ENCODE results near the gene WFIKKN1.

The WFIKKN1 gene

GRCh38 chr16:642189-643049, 11.6 kb downstream of the WFIKKN1 start:
- Histone ChIP-seq H3K9me2 (replicated peaks; ENCODE audit: control insufficient read depth, low read length) (no peaks in the 10 kb centered on the region), H3K4me2 (ENCODE audit: low read length) (peak overlapping the region; percentile 92), H4K20me1 (ENCODE audit: control insufficient read depth, insufficient read depth, low read depth, low read length) (no peaks in the 10 kb centered on the region), H3K4me3 (ENCODE audit: low read length) (peak overlapping the region; percentile 92), H3K9me3 (ENCODE audit: control insufficient read depth, insufficient read depth, low read length) (no peaks in the 10 kb centered on the region), H3F3A (ENCODE audit: control insufficient read depth, insufficient read depth) (peaks cover 15% of the 10 kb centered on the region), H3K4me1 (ENCODE audit: control insufficient read depth, low read length) (peaks cover 53% of the 10 kb centered on the region), H3K36me3 (ENCODE audit: control insufficient read depth, low read length) (peaks cover 24% of the 10 kb centered on the region), H3K79me2 (ENCODE audit: control insufficient read depth, low read length) (peaks cover 68% of the 10 kb centered on the region), H3K27ac (ENCODE audit: low read depth, low read length) (peak overlapping the region; percentile 52), H3K27me3 (ENCODE audit: control insufficient read depth, low read length) (no peaks in the 10 kb centered on the region)
- no peak for TF ChIP-seq EZH2phosphoT487 (IDR thresholded peaks at IDR 0.05; ENCODE audit: borderline replicate concordance, low read length)
- TF ChIP-seq, protein P1, sequence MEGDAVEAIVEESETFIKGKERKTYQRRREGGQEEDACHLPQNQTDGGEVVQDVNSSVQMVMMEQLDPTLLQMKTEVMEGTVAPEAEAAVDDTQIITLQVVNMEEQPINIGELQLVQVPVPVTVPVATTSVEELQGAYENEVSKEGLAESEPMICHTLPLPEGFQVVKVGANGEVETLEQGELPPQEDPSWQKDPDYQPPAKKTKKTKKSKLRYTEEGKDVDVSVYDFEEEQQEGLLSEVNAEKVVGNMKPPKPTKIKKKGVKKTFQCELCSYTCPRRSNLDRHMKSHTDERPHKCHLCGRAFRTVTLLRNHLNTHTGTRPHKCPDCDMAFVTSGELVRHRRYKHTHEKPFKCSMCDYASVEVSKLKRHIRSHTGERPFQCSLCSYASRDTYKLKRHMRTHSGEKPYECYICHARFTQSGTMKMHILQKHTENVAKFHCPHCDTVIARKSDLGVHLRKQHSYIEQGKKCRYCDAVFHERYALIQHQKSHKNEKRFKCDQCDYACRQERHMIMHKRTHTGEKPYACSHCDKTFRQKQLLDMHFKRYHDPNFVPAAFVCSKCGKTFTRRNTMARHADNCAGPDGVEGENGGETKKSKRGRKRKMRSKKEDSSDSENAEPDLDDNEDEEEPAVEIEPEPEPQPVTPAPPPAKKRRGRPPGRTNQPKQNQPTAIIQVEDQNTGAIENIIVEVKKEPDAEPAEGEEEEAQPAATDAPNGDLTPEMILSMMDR (IDR thresholded peaks at IDR 0.05; ENCODE audit: low read depth, low read length, poor library complexity, severe bottlenecking) = no peak

DNA sequence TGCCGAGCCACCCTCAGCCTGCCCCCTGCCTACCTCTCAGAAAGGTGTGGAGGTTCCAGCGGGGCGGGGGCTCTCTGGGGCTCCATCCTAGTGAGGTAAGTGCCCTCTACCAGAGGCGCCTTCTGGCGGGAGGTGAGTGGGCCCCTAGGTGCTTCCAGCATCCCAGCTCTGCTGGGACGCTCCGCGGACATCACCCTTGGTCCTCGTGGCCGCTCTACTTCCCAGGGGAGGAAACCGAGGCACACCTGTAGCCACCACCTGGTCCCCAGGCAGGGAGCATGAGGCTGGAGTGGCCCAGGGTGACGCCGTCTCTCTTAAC, 12.2 kb downstream of the WFIKKN1 start:
- no peaks in the 10 kb centered on the region for H3K9me2 ChIP-seq (replicated peaks; ENCODE audit: control insufficient read depth, low read length)
- peaks cover 74% of the 10 kb centered on the region for H3K79me2 ChIP-seq (ENCODE audit: control insufficient read depth, low read length)
- H3K4me3 ChIP-seq (ENCODE audit: low read length) = peak overlapping the region; percentile 92
- H3K27me3 ChIP-seq (ENCODE audit: control insufficient read depth, low read length) = no peaks in the 10 kb centered on the region
- H3K4me2 ChIP-seq (ENCODE audit: low read length) = peak overlapping the region; percentile 92
- H3K27ac ChIP-seq (ENCODE audit: low read depth, low read length) = peak overlapping the region; percentile 52; the same call in 1 of the 2 replicates
- peaks cover 53% of the 10 kb centered on the region for H3K4me1 ChIP-seq (ENCODE audit: control insufficient read depth, low read length)
- H3K9me3 ChIP-seq (ENCODE audit: control insufficient read depth, insufficient read depth, low read length) = no peaks in the 10 kb centered on the region
- TF ChIP-seq, protein P1 (IDR thresholded peaks at IDR 0.05; ENCODE audit: low read depth, low read length, poor library complexity, severe bottlenecking) = no peak
- TF ChIP-seq EZH2phosphoT487 (IDR thresholded peaks at IDR 0.05; ENCODE audit: borderline replicate concordance, low read length) = no peak
- peaks cover 15% of the 10 kb centered on the region for H3F3A ChIP-seq (ENCODE audit: control insufficient read depth, insufficient read depth)
- peaks cover 28% of the 10 kb centered on the region for H3K36me3 ChIP-seq (ENCODE audit: control insufficient read depth, low read length)
- H4K20me1 ChIP-seq (ENCODE audit: control insufficient read depth, insufficient read depth, low read depth, low read length) = no peaks in the 10 kb centered on the region

DNA sequence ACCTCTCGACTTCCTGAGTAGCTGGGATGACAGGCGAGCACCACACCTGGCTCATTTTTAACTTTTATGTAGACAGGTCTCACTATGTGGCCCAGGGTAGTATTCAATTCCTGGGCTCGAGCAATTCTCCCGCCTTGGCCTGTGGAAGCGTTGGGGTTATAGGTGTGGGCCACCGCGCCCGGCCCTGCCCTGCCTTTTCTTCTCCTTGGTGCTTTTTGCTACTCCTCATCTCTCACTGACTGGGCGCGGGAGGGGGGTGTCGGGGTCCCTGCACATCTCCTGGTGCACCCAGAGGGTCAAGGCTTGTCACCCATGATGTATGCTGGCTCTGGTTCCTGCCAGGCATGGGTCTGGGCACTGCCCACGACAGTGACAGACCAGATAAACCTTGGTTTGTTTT, 13.8 kb downstream of the WFIKKN1 start:
- Histone ChIP-seq H3K79me2 (ENCODE audit: control insufficient read depth, low read length) (peaks cover 85% of the 10 kb centered on the region), H3K27me3 (ENCODE audit: control insufficient read depth, low read length) (no peaks in the 10 kb centered on the region), H3K36me3 (ENCODE audit: control insufficient read depth, low read length) (peaks cover 36% of the 10 kb centered on the region), H3K4me2 (ENCODE audit: low read length) (no peak overlapping the region), H3K4me3 (ENCODE audit: low read length) (no peak overlapping the region), H3K4me1 (ENCODE audit: control insufficient read depth, low read length) (peaks cover 47% of the 10 kb centered on the region), H3F3A (ENCODE audit: control insufficient read depth, insufficient read depth) (peaks cover 13% of the 10 kb centered on the region), H3K27ac (ENCODE audit: low read depth, low read length) (no peak overlapping the region), H3K9me2 (replicated peaks; ENCODE audit: control insufficient read depth, low read length) (no peaks in the 10 kb centered on the region), H4K20me1 (ENCODE audit: control insufficient read depth, insufficient read depth, low read depth, low read length) (no peaks in the 10 kb centered on the region), H3K9me3 (ENCODE audit: control insufficient read depth, insufficient read depth, low read length) (no peaks in the 10 kb centered on the region)
- no peak for TF ChIP-seq EZH2phosphoT487 (IDR thresholded peaks at IDR 0.05; ENCODE audit: borderline replicate concordance, low read length)
- TF ChIP-seq, protein P1 (IDR thresholded peaks at IDR 0.05; ENCODE audit: low read depth, low read length, poor library complexity, severe bottlenecking) = no peak
